ENCODE measurements around the gene ZBTB49. TPM values are rescaled to one million over a fixed set of nuclear protein-coding genes. Genes with fewer than 3 reads are reported as not detected.
"Not testable (repeated sequence)": the region's sequence is repeated elsewhere in the genome, so short reads cannot be mapped to it uniquely, and the experiment has no call there.

The ZBTB49 gene
- total RNA-seq, 6 donors from 2014 or later, result 3.7 to 13.6 (median 4.5) TPM

GRCh38 chr4:4248885-4249203 lies 41.2 kb upstream of the ZBTB49 start:
- TF ChIP-seq EP300 (IDR thresholded peaks at IDR 0.05), result no peak
- no peak for TF ChIP-seq CTCF (IDR thresholded peaks at IDR 0.05)

GRCh38 chr4:4249342-4249741 lies 40.7 kb upstream of the ZBTB49 start:
- H3K27ac ChIP-seq, result peak overlapping the region in 1 of 4 donors; percentile 97
- DNase-seq, result peak in 1 of 2 donors; percentile 52
- H3K27me3 ChIP-seq; H3K9me3 ChIP-seq; H3K4me3 ChIP-seq; ATAC-seq (ENCODE audit: low FRiP score in 2 of 2): not testable (repeated sequence)
- WGBS, 2 donors, result 92 to 94% methylated on average over 15 of the region's 15 CpGs
- H3K36me3 ChIP-seq, result peaks cover 6 to 13% (median 7%) of the 10 kb centered on the region in 4 donors
- H3K4me1 ChIP-seq, result peaks cover 17 to 30% (median 18%) of the 10 kb centered on the region in 4 donors

More at GRCh38 chr4:4248885-4249203, 41.2 kb upstream of the ZBTB49 start:
- Histone ChIP-seq H3K4me1 (peaks cover 17 to 30% (median 18%) of the 10 kb centered on the region in 4 donors), H3K27ac (peak overlapping the region; percentile 88 to 97 (median 94)), H3K27me3 (no peaks in the 10 kb centered on the region), H3K9me3 (no peaks in the 10 kb centered on the region), H3K36me3 (peaks cover 6 to 18% (median 12%) of the 10 kb centered on the region in 4 donors), H3K4me3 (peak overlapping the region in 3 of 4 donors; percentile 59 to 79 (median 61))
- 37 to 44% methylated on average over 10 of the region's 10 CpGs for WGBS, 2 donors
- no peak for DNase-seq
- no peak for ATAC-seq (ENCODE audit: low FRiP score in 2 of 2)

- H3K27me3 ChIP-seq, result no peaks in the 10 kb centered on the region
- H3K9me3 ChIP-seq, result no peaks in the 10 kb centered on the region
- ATAC-seq (ENCODE audit: low FRiP score in 2 of 2), result no peak
- H3K36me3 ChIP-seq, result peaks cover under 1 to 8% (median 3%) of the 10 kb centered on the region in 4 donors
- H3K4me1 ChIP-seq, result peaks cover 17 to 30% (median 18%) of the 10 kb centered on the region in 4 donors
- no peak overlapping the region for H3K4me3 ChIP-seq
- H3K27ac ChIP-seq, result no peak overlapping the region
- TF ChIP-seq CTCF (IDR thresholded peaks at IDR 0.05) (no peak), POLR2AphosphoS5 (IDR thresholded peaks at IDR 0.05) (no peak), POLR2A (IDR thresholded peaks at IDR 0.05) (no peak), EP300 (IDR thresholded peaks at IDR 0.05) (no peak)
- 81 to 90% methylated on average over 8 of the region's 8 CpGs for WGBS, 2 donors
- no peak for DNase-seq
Observed at GRCh38 chr4:4249866-4250265, 40.2 kb upstream of the ZBTB49 start.

GRCh38 chr4:4254199-4254598 lies 35.9 kb upstream of the ZBTB49 start:
- ATAC-seq (ENCODE audit: low FRiP score in 2 of 2), result no peak
- H3K36me3 ChIP-seq, result no peaks in the 10 kb centered on the region
- H3K4me3 ChIP-seq, result no peak overlapping the region
- H3K4me1 ChIP-seq, result peaks cover 0 to 8% (median 2%) of the 10 kb centered on the region in 4 donors
- no peaks in the 10 kb centered on the region for H3K9me3 ChIP-seq
- TF ChIP-seq CTCF (IDR thresholded peaks at IDR 0.05) (no peak), POLR2AphosphoS5 (IDR thresholded peaks at IDR 0.05) (no peak), EP300 (IDR thresholded peaks at IDR 0.05) (no peak), POLR2A (IDR thresholded peaks at IDR 0.05) (no peak)
- DNase-seq, result no peak
- H3K27me3 ChIP-seq, result no peaks in the 10 kb centered on the region
- H3K27ac ChIP-seq, result no peak overlapping the region
- 82 to 88% methylated on average over 11 of the region's 11 CpGs for WGBS, 2 donors

GRCh38 chr4:4254666-4255065 lies 35.4 kb upstream of the ZBTB49 start:
- no peaks in the 10 kb centered on the region for H3K9me3 ChIP-seq
- no peaks in the 10 kb centered on the region for H3K27me3 ChIP-seq
- 57 to 64% methylated on average over 6 of the region's 6 CpGs for WGBS, 2 donors
- TF ChIP-seq CTCF (IDR thresholded peaks at IDR 0.05), result no peak
- no peak for TF ChIP-seq POLR2A (IDR thresholded peaks at IDR 0.05)
- TF ChIP-seq POLR2AphosphoS5 (IDR thresholded peaks at IDR 0.05), result no peak
- TF ChIP-seq EP300 (IDR thresholded peaks at IDR 0.05), result no peak
- no peaks in the 10 kb centered on the region for H3K36me3 ChIP-seq
- DNase-seq (no peak), ATAC-seq (ENCODE audit: low FRiP score in 2 of 2) (no peak)
- H3K27ac ChIP-seq, result no peak overlapping the region
- H3K4me3 ChIP-seq, result no peak overlapping the region
- peaks cover 0 to 4% (median 3%) of the 10 kb centered on the region in 4 donors for H3K4me1 ChIP-seq

Measured in upper lobe of left lung (tissue), 6 donors.